B cell (primary cell): ENCODE measurements around the gene FAM174C. TPM values are rescaled to one million over a fixed set of nuclear protein-coding genes. Genes with fewer than 3 reads are reported as not detected.

Experiments
- ATAC-seq: fragments of 200-7000 bp; cut with Tn5 transposase; one replicate; pipeline ENCODE4 v1.10.0; 2021; ENCODE audit warnings: low read depth, mild to moderate bottlenecking, moderate number of reproducible peaks, moderate library complexity
- CTCF ChIA-PET: fragments of 350-600 bp; sonication (Branson Sonifier 250); formaldehyde crosslinking; loops from one replicate; lab custom pipeline; 2021; ENCODE audit warnings: antibody characterized with exemption, inconsistent platforms; lab: Charles Lee
- POLR2A ChIA-PET: fragments of 350-600 bp; sonication (Branson Sonifier 250); formaldehyde crosslinking; loops from one replicate; lab custom pipeline; 2021; ENCODE audit warnings: antibody characterized with exemption; lab: Charles Lee
- DNase-seq: peaks from one replicate; pipeline ENCODE4 v3.0.0; 2013
- H2AFZ ChIP-seq: 2 replicates; pipeline ENCODE4 v1.6.1; 2012; ENCODE audit warnings: mild to moderate bottlenecking, low read depth, low read length; ENCODE audit not compliant: insufficient read depth, poor library complexity, severe bottlenecking
- H3K27ac ChIP-seq, 2 donors: 1 replicate in 1 of 2; 2 replicates in 1 of 2; pipeline ENCODE4 v1.5.1; 2012 to 2013; ENCODE audit warnings: low read length in 2 of 2, mild to moderate bottlenecking in 2 of 2, moderate library complexity in 1 of 2
- H3K27me3 ChIP-seq, 4 experiments: fragments of 200-600 bp in 1 of 4; sonication (generic) in 1 of 4; replicated peaks in 1 of 4; 1 replicate in 2 of 4; 2 replicates in 2 of 4; pipeline versions ENCODE4 v1.6.1 to v1.7.0; 2013 to 2016; ENCODE audit warnings: low read length in 3 of 4, mild to moderate bottlenecking in 2 of 4, mixed read lengths in 1 of 4, moderate library complexity in 1 of 4; ENCODE audit not compliant: insufficient read depth in 4 of 4, control insufficient read depth in 3 of 4; ENCODE audit errors: control extremely low read depth in 1 of 4
- H3K36me3 ChIP-seq, 2 experiments: replicated peaks in 1 of 2; 1 replicate in 1 of 2; 2 replicates in 1 of 2; pipeline versions ENCODE4 v1.6.1 to v1.7.1; 2013; ENCODE audit warnings: low read length in 1 of 2; ENCODE audit not compliant: insufficient read depth in 2 of 2, control insufficient read depth in 1 of 2; ENCODE audit errors: control extremely low read depth in 1 of 2, extremely low read depth in 1 of 2
- H3K4me1 ChIP-seq, 2 donors: fragments of 200-600 bp in 1 of 2; sonication (generic) in 1 of 2; 1 replicate in 1 of 2; 2 replicates in 1 of 2; pipeline versions ENCODE4 v1.5.1 to v1.6.1; 2013 to 2017; ENCODE audit warnings: low read length in 2 of 2; ENCODE audit not compliant: control insufficient read depth in 2 of 2, insufficient read depth in 2 of 2
- H3K4me2 ChIP-seq: replicated peaks from 2 replicates; pipeline ENCODE3; 2012; ENCODE audit warnings: mild to moderate bottlenecking, low read depth, low read length; ENCODE audit not compliant: poor library complexity, severe bottlenecking
- H3K4me3 ChIP-seq, 5 experiments: fragments of 200-600 bp in 1 of 5; sonication (generic) in 1 of 5; 1 replicate in 3 of 5; 2 replicates in 2 of 5; pipeline versions ENCODE4 v1.5.1 to v1.7.0; 2011 to 2016; ENCODE audit warnings: low read length in 4 of 5, mild to moderate bottlenecking in 4 of 5, low read depth in 2 of 5, control low read depth in 1 of 5, moderate library complexity in 1 of 5; ENCODE audit not compliant: insufficient read depth in 1 of 5; ENCODE audit errors: control extremely low read depth in 1 of 5, extremely low read depth in 1 of 5
- H3K79me2 ChIP-seq: fragments of 200-600 bp; sonication (generic); one replicate; pipeline ENCODE4 v1.6.0; 2016; ENCODE audit warnings: low read length; ENCODE audit not compliant: control insufficient read depth, insufficient read depth
- H3K9ac ChIP-seq: fragments of 200-600 bp; sonication (generic); 2 replicates; pipeline ENCODE4 v1.6.1; 2017; ENCODE audit warnings: mild to moderate bottlenecking, low read length, moderate library complexity
- H3K9me3 ChIP-seq, 3 donors: one replicate each; pipeline versions ENCODE4 v1.6.1 to v1.7.1; 2013; ENCODE audit warnings: low read length in 2 of 3; ENCODE audit not compliant: control insufficient read depth in 2 of 3, insufficient read depth in 1 of 3; ENCODE audit errors: control extremely low read depth in 1 of 3
- H4K20me1 ChIP-seq: 2 replicates; pipeline ENCODE4 v1.6.0; 2012; ENCODE audit warnings: mild to moderate bottlenecking, low read length; ENCODE audit not compliant: insufficient read depth, control insufficient read depth, poor library complexity, severe bottlenecking
- H3K27ac Mint-ChIP-seq: one replicate; pipeline ENCODE4 v1.8.0; 2021; ENCODE audit warnings: mixed read lengths
- H3K27me3 Mint-ChIP-seq: one replicate; pipeline ENCODE4 v1.8.0; 2021; ENCODE audit warnings: mixed read lengths
- H3K4me1 Mint-ChIP-seq: one replicate; pipeline ENCODE4 v1.8.0; 2021; ENCODE audit warnings: mixed read lengths
- H3K4me3 Mint-ChIP-seq: one replicate; pipeline ENCODE4 v1.8.0; 2021; ENCODE audit warnings: mixed read lengths
- H3K9me3 Mint-ChIP-seq: one replicate; pipeline ENCODE4 v1.8.0; 2022; ENCODE audit warnings: mixed read lengths; ENCODE audit not compliant: insufficient read depth
- CTCF ChIP-seq: fragments of 200-600 bp; IDR thresholded peaks from one replicate; pipeline ENCODE4 v1.8.0; 2022; ENCODE audit warnings: antibody characterized with exemption, mild to moderate bottlenecking
- EZH2 ChIP-seq: IDR thresholded peaks from 2 replicates; pipeline ENCODE4 v1.6.1; 2012; ENCODE audit warnings: borderline replicate concordance, low read depth, mild to moderate bottlenecking, moderate library complexity, low read length; ENCODE audit not compliant: insufficient read depth, poor library complexity, severe bottlenecking
- WGBS: methylation state at CpG from one replicate; pipeline ENCODE4 v1.1.5; 2013; ENCODE audit warnings: missing lambda C conversion rate; ENCODE audit not compliant: insufficient coverage; 5-methylcytosine and 5-hydroxymethylcytosine counted together
- intact Hi-C: fragments of 100-400 bp; cut with micrococcal nuclease; formaldehyde crosslinking; loops from one replicate; pipeline ENCODE4 v1.10.0; 2022
- polyA plus RNA-seq: library from polyadenylated mRNA; depleted of rRNA; stranded (reverse); fragments of >200 nt; gene quantifications from 2 replicates; pipeline ENCODE4 v1.2.3, GENCODE V29; 2012
- total RNA-seq, 2 donors: library from RNA; stranded (reverse); fragments of 120-200 nt in 1 of 2; gene quantifications; 1 replicate in 1 of 2; 2 replicates in 1 of 2; pipeline versions ENCODE4 v1.2.3 to v1.2.4, GENCODE V29; 2013 to 2022

The FAM174C gene
- total and polyA plus RNA-seq, 2 donors (not counting 1 experiment from before 2014, with no cell fraction given) = 41.1 to 70.6 TPM

GRCh38 chr19:1257475-1258162 is 17.7 kb upstream of the FAM174C start:
- ATAC-seq (no peak), DNase-seq (no peak)
- no peak for TF ChIP-seq CTCF
- no peak for TF ChIP-seq EZH2
- H3K4me3 Mint-ChIP-seq = peak overlapping the region; percentile 97
- intact Hi-C loops = no loop called here
- H3K27ac ChIP-seq = peak overlapping the region; percentile 99 to 100
- H3K9ac ChIP-seq = no peak overlapping the region
- no peak overlapping the region for H3K4me3 ChIP-seq
- ChIA-PET POLR2A (interaction anchor here (0.6 to 10.7 kb wide), 2 partner anchors 8 to 1450 kb away, joined by 5 to 305 read pairs; partner anchors contain the start of gene CIRBP), CTCF (interaction anchor here (0.6 to 3.9 kb wide), 3 partner anchors 9 to 13 kb away, joined by 3 to 18 read pairs (median 4); no protein-coding TSS in a partner anchor)
- H3K4me1 ChIP-seq = peaks cover 62 to 91% of the 10 kb centered on the region in 2 donors
- WGBS = 61% methylated on average over 9 of the region's 23 CpGs
- H3K4me2 ChIP-seq = peak overlapping the region; percentile 99
- no peaks in the 10 kb centered on the region for H3K9me3 ChIP-seq
- H4K20me1 ChIP-seq = peaks cover 44% of the 10 kb centered on the region
- no peaks in the 10 kb centered on the region for H3K27me3 ChIP-seq
- peak overlapping the region; percentile 81 for H3K27ac Mint-ChIP-seq
- H3K36me3 ChIP-seq = peaks cover 0 to 43% of the 10 kb centered on the region in 2 experiments
- H3K4me1 Mint-ChIP-seq = peaks cover 71% of the 10 kb centered on the region
- no peaks in the 10 kb centered on the region for H3K9me3 Mint-ChIP-seq
- H2AFZ ChIP-seq = no peak overlapping the region
- peaks cover 64% of the 10 kb centered on the region for H3K79me2 ChIP-seq
- no peaks in the 10 kb centered on the region for H3K27me3 Mint-ChIP-seq

DNA sequence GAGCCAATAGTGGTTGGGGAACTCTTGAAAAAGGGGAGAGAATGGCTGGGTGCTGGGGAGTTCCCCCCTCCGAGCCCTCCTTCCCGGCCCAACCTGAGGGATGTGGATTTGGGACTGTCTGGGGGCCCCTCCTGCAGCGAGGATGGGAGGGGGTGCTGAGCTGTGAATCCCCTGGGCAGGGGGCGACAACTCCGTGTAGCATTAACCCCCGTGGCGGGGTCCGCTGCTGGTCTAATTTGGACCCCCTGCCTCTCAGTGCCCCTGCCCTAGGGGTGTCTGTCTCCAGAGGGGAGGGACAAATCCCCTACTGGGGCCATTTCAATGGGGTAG is 17.2 kb upstream of the FAM174C start:
- Mint-ChIP-seq H3K4me3 (peak overlapping the region; percentile 97), H3K27me3 (no peaks in the 10 kb centered on the region), H3K27ac (peak overlapping the region; percentile 81), H3K4me1 (peaks cover 73% of the 10 kb centered on the region), H3K9me3 (no peaks in the 10 kb centered on the region)
- no peak for ATAC-seq
- 85% methylated on average over 2 of the region's 8 CpGs for WGBS
- H3K9ac ChIP-seq = no peak overlapping the region
- no peaks in the 10 kb centered on the region for H3K27me3 ChIP-seq
- ChIA-PET POLR2A (interaction anchor here (0.6 to 10.7 kb wide), 3 partner anchors 7 to 164 kb away, joined by 3 to 305 read pairs (median 5); partner anchors contain the start of gene CIRBP), CTCF (interaction anchor here (0.6 to 3.9 kb wide), 3 partner anchors 8 to 14 kb away, joined by 3 to 18 read pairs (median 4); no protein-coding TSS in a partner anchor)
- peaks cover 66 to 91% of the 10 kb centered on the region in 2 donors for H3K4me1 ChIP-seq
- no peak for DNase-seq
- no peaks in the 10 kb centered on the region for H3K9me3 ChIP-seq
- no peak for TF ChIP-seq EZH2
- TF ChIP-seq CTCF = no peak
- peaks cover 40% of the 10 kb centered on the region for H4K20me1 ChIP-seq
- H2AFZ ChIP-seq = no peak overlapping the region
- peak overlapping the region in 1 of 5 experiments; percentile 62 for H3K4me3 ChIP-seq
- peak overlapping the region; percentile 99 to 100 for H3K27ac ChIP-seq
- peaks cover 0 to 43% of the 10 kb centered on the region in 2 experiments for H3K36me3 ChIP-seq
- H3K4me2 ChIP-seq = peak overlapping the region; percentile 99
- intact Hi-C loops = no loop called here
- peaks cover 61% of the 10 kb centered on the region for H3K79me2 ChIP-seq
